ENCODE data around the gene TMIGD2. TPM values are rescaled to one million over a fixed set of nuclear protein-coding genes. Genes with fewer than 3 reads are reported as not detected.

TMIGD2 gene
- total RNA-seq, 4 donors from 2014 or later: 3.8 to 4.8 TPM; not detected in 2

GRCh38 chr19:4327252-4327876 is 25.2 kb upstream of the TMIGD2 start:
- in situ Hi-C loops (cut with MboI; ENCODE audit: low pct_ligation_motif_present in 1 of 4, low pct_unique_long_range_greater_than_20kb in 1 of 4, low sequenced_read_pairs in 3 of 4): no loop called here
- TF ChIP-seq CTCF (IDR thresholded peaks at IDR 0.05) (no peak), POLR2AphosphoS5 (IDR thresholded peaks at IDR 0.05) (no peak), EP300 (IDR thresholded peaks at IDR 0.05; ENCODE audit: low read depth) (no peak)
- Histone ChIP-seq H3K36me3 (no peaks in the 10 kb centered on the region), H3K27ac (peak overlapping the region in 3 of 4 donors; percentile 25 to 59 (median 52)), H3K4me3 (peak overlapping the region in 3 of 4 donors; percentile 10 to 21 (median 13)), H3K27me3 (peaks cover 5% of the 10 kb centered on the region), H3K4me1 (peaks cover 4 to 21% (median 6%) of the 10 kb centered on the region in 4 donors), H3K9me3 (no peaks in the 10 kb centered on the region)
- intact Hi-C loops (cut with DNase I; ENCODE audit: low total_unique reads): no loop called here
- 43% methylated on average over 23 of the region's 30 CpGs; no CpG with 5 or more reads in 1 of the 2 donors for WGBS, 2 donors (ENCODE audit: low coverage in 1 of 2)
- peak; percentile 83 for DNase-seq

DNA sequence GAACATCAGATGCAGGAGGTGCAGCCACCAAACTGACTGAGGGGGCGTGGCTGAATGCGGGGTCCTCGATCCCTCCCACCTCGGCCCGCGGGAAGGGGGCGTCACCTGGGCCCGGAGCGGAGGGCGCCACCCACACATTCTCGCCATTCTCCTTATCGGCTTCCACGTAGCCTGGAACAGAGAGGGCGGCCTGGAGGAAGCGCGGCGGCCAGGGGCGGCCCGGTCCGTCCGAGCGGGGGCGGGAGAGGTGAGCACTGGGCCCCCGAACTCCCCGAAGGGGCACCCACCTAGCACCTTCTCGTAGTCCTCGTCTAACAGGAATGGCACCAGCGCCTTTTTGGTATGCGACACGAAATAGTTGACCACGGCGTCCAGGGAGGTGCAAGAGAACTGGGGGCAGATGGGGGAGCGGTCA is 24.7 kb upstream of the TMIGD2 start:
- intact Hi-C loops (cut with DNase I; ENCODE audit: low total_unique reads): no loop called here
- Histone ChIP-seq H3K4me1 (peaks cover 4 to 21% (median 6%) of the 10 kb centered on the region in 4 donors), H3K4me3 (no peak overlapping the region), H3K27me3 (peaks cover 5% of the 10 kb centered on the region), H3K9me3 (no peaks in the 10 kb centered on the region), H3K27ac (no peak overlapping the region), H3K36me3 (no peaks in the 10 kb centered on the region)
- in situ Hi-C loops (cut with MboI; ENCODE audit: low pct_ligation_motif_present in 1 of 4, low pct_unique_long_range_greater_than_20kb in 1 of 4, low sequenced_read_pairs in 3 of 4): no loop called here
- no peak for DNase-seq
- TF ChIP-seq POLR2A (IDR thresholded peaks at IDR 0.05): no peak
- no peak for TF ChIP-seq POLR2AphosphoS5 (IDR thresholded peaks at IDR 0.05)
- no peak for TF ChIP-seq CTCF (IDR thresholded peaks at IDR 0.05)
- no peak for TF ChIP-seq EP300 (IDR thresholded peaks at IDR 0.05; ENCODE audit: low read depth)
- WGBS, 2 donors (ENCODE audit: low coverage in 1 of 2): 39% methylated on average over 27 of the region's 33 CpGs; no CpG with 5 or more reads in 1 of the 2 donors

DNA sequence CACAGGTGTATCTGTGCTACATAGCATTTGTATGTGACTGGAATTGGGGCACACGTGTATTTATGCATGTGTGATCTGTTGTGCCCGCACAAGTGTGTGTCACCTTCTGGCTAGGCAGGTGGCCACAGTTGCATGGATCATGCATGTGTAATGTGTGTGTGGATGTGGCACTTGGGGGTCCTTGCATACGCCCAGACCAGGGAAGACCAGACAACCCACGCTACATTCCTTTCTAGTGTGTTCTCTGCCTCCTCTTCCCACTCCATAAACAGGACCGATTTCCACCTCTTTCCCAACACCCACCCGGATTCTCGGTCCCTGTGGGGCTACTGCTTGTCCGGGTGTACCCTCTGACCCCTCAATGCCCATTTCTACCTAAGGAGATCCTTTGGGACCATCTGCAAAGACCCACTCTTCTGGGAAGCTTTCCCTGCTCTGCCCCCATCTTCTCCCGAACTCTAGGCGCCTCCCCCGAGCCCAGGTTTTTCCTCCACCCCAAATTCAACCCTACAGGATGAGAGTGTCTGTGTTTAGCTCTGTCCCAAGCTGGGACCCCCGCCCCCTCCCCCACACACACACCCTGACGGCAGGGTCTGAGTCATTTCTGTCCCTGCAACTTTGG is 24.1 kb upstream of the TMIGD2 start:
- no peak for DNase-seq
- no peaks in the 10 kb centered on the region for H3K9me3 ChIP-seq
- no peak overlapping the region for H3K27ac ChIP-seq
- no peak overlapping the region for H3K4me3 ChIP-seq
- peaks cover 5% of the 10 kb centered on the region for H3K27me3 ChIP-seq
- TF ChIP-seq EP300 (IDR thresholded peaks at IDR 0.05; ENCODE audit: low read depth): no peak
- TF ChIP-seq POLR2AphosphoS5 (IDR thresholded peaks at IDR 0.05): no peak
- TF ChIP-seq POLR2A (IDR thresholded peaks at IDR 0.05): no peak
- no peak for TF ChIP-seq CTCF (IDR thresholded peaks at IDR 0.05)
- peaks cover 4 to 21% (median 6%) of the 10 kb centered on the region in 4 donors for H3K4me1 ChIP-seq
- in situ Hi-C loops (cut with MboI; ENCODE audit: low pct_ligation_motif_present in 1 of 4, low pct_unique_long_range_greater_than_20kb in 1 of 4, low sequenced_read_pairs in 3 of 4) (no loop called here), intact Hi-C loops (cut with DNase I; ENCODE audit: low total_unique reads) (no loop called here)
- WGBS, 2 donors (ENCODE audit: low coverage in 1 of 2): 71 to 73% methylated on average over 3 to 13 of the region's 13 CpGs
- H3K36me3 ChIP-seq: no peaks in the 10 kb centered on the region

GRCh38 chr19:4324228-4324627 is 22.0 kb upstream of the TMIGD2 start:
- in situ Hi-C loops (cut with MboI; ENCODE audit: low pct_ligation_motif_present in 1 of 4, low pct_unique_long_range_greater_than_20kb in 1 of 4, low sequenced_read_pairs in 3 of 4) (no loop called here), intact Hi-C loops (cut with DNase I; ENCODE audit: low total_unique reads) (no loop called here)
- 84% methylated on average over 12 of the region's 12 CpGs; no CpG with 5 or more reads in 1 of the 2 donors for WGBS, 2 donors (ENCODE audit: low coverage in 1 of 2)
- H3K4me3 ChIP-seq: no peak overlapping the region
- TF ChIP-seq EP300 (IDR thresholded peaks at IDR 0.05; ENCODE audit: low read depth) (no peak), POLR2A (IDR thresholded peaks at IDR 0.05) (no peak), CTCF (IDR thresholded peaks at IDR 0.05) (no peak), POLR2AphosphoS5 (IDR thresholded peaks at IDR 0.05) (no peak)
- H3K36me3 ChIP-seq: no peaks in the 10 kb centered on the region
- H3K4me1 ChIP-seq: peaks cover 4 to 21% (median 6%) of the 10 kb centered on the region in 4 donors
- H3K9me3 ChIP-seq: no peaks in the 10 kb centered on the region
- H3K27me3 ChIP-seq: peaks cover 5% of the 10 kb centered on the region
- DNase-seq: no peak
- no peak overlapping the region for H3K27ac ChIP-seq
